Kidney (tissue), 14 donors: ENCODE results near the gene MOG. TPM values are rescaled to one million over a fixed set of nuclear protein-coding genes. Genes with fewer than 3 reads are reported as not detected.

Source experiments
- DNase-seq, 5 donors: peaks; one replicate each; pipeline ENCODE4 v3.0.0-alpha.2; 2013 to 2020
- FAIRE-seq: peaks from 2 replicates; lab custom pipeline; 2012; peaks lifted over from hg19 to GRCh38; lab: Jason Lieb, UNC
- H3K27ac ChIP-seq, 2 donors: one replicate each; pipeline ENCODE4 v1.7.0; 2013; ENCODE audit warnings: low read depth in 2 of 2, low read length in 2 of 2, inconsistent platforms in 1 of 2
- H3K27me3 ChIP-seq: one replicate; pipeline ENCODE4 v1.7.1; 2013; ENCODE audit warnings: low read length, inconsistent platforms; ENCODE audit not compliant: control insufficient read depth, insufficient read depth
- H3K36me3 ChIP-seq, 3 donors: one replicate each; pipeline versions ENCODE4 v1.7.0 to v1.7.1; 2013; ENCODE audit warnings: low read length in 3 of 3, control low read depth in 1 of 3, inconsistent platforms in 1 of 3; ENCODE audit not compliant: insufficient read depth in 3 of 3, control insufficient read depth in 2 of 3
- H3K4me1 ChIP-seq, 3 donors: one replicate each; pipeline versions ENCODE4 v1.7.0 to v1.7.1; 2013; ENCODE audit warnings: low read length in 3 of 3, inconsistent platforms in 1 of 3, low read depth in 1 of 3; ENCODE audit not compliant: control insufficient read depth in 2 of 3, insufficient read depth in 2 of 3
- H3K4me3 ChIP-seq, 3 donors: one replicate each; pipeline versions ENCODE4 v1.7.0 to v1.8.1; 2013; ENCODE audit warnings: low read length in 3 of 3, control low read depth in 1 of 3, inconsistent platforms in 1 of 3
- H3K9ac ChIP-seq, 3 donors: one replicate each; pipeline versions ENCODE4 v1.7.0 to v1.7.1; 2013; ENCODE audit warnings: low read length in 3 of 3, control low read depth in 1 of 3, inconsistent platforms in 1 of 3
- H3K9me3 ChIP-seq, 3 donors: one replicate each; pipeline versions ENCODE4 v1.7.0 to v1.7.1; 2013; ENCODE audit warnings: low read length in 3 of 3, control low read depth in 1 of 3, inconsistent platforms in 1 of 3; ENCODE audit not compliant: control insufficient read depth in 2 of 3, insufficient read depth in 1 of 3
- CTCF ChIP-seq: IDR thresholded peaks from 3 replicates; pipeline ENCODE4 v1.5.1; 2012; ENCODE audit warnings: mild to moderate bottlenecking, moderate library complexity, borderline replicate concordance; ENCODE audit not compliant: insufficient read depth; ENCODE audit errors: extremely low read depth
- intact Hi-C: fragments of 100-400 bp; cut with DNase I; formaldehyde crosslinking; loops from one replicate; pipeline ENCODE4 v1.11.1; 2022
- polyA plus RNA-seq: library from polyadenylated mRNA; stranded (reverse); fragments of 350-450 nt; fragmentation: Illumina TruSeq; extraction: RNeasy Lipid Tissue Mini Kit (QIAGEN cat#74804); gene quantifications from one replicate; pipeline ENCODE4 v1.2.3, GENCODE V29; 2014; ENCODE audit warnings: low read depth, low replicate concordance; ENCODE audit not compliant: insufficient read depth
- total RNA-seq: library from RNA; stranded (reverse); fragmentation: NEBNext Ultra II Directional; extraction: Animal tissue kit (Norgen Biotek cat#: 25700); gene quantifications from one replicate; pipeline ENCODE4 v1.2.1, GENCODE V29; 2021
- donor health status: control.
- donor health status: control.
- donor health status: control.
- donor health status: control.
- donor health status: control.
- donor health status: DM: yes; HTN: yes; CAD: no.
- donor health status: Normal renal cell carcinoma (clear cell type).

The MOG gene
- total and polyA plus RNA-seq, 2 donors from 2014 or later = not detected

DNA sequence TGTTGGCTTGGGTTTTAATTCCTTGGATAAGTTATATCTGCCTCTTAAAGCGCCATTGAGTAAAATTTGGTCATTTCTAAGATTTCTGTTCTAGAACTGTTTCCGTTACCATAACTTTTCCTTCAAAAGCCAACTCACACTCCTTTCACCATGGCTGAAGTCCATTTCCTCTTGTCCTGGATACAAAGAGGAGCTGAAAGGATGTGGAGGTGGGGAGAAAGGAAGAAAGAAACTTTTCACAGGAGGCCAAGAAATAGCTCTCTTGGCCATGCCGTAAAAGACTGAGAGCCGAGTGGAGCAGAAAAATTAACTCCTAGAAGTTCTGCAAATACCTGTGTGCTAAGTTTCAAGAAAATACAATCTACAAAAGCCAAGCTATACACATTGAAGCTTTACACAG lies 45.5 kb upstream of the MOG start:
- no peak for TF ChIP-seq CTCF
- FAIRE-seq (no peak), DNase-seq (no peak)
- H3K36me3 ChIP-seq = peaks cover 7 to 11% (median 8%) of the 10 kb centered on the region in 3 donors
- H3K27ac ChIP-seq = no peak overlapping the region
- intact Hi-C loops = no loop called here
- no peaks in the 10 kb centered on the region for H3K27me3 ChIP-seq
- no peaks in the 10 kb centered on the region for H3K4me1 ChIP-seq
- H3K9ac ChIP-seq = no peak overlapping the region
- no peaks in the 10 kb centered on the region for H3K9me3 ChIP-seq
- H3K4me3 ChIP-seq = no peak overlapping the region

DNA sequence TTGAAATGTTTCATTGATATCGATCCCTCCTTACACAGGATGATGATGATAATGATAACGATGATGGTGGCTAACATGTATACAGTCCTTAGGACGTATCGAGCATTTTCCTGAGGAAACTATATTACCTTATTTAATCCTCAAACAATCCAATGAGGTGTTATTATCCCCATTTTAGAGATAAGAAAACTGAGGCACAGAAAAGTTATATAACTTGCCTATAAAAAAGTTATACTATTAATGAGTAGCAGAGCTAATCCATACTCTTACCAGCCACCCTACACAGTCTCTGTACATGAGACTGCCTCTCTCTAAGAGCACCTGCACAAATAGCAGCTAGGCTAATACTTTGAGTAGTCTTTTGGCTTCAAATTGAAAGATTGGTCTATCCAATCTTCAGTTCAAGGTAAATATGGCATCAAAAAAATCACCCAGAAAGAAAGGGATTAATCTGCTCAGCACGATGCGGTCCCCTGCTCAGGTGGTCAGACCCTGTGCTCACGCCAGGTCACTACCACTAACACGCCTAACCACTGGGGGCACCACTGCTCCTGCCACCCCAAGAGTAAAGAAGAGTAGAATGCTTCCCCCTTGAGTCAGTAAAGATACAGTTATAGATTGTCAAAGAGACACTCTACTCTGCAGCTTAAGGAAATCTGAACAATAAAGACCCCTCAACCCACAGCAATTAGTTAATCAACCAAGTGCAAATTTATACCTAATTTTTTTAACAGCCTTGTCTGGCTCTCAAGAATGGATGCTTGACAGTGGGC lies 38.9 kb upstream of the MOG start:
- no peak for TF ChIP-seq CTCF
- H3K27me3 ChIP-seq = no peaks in the 10 kb centered on the region
- peaks cover 0 to 11% (median 0%) of the 10 kb centered on the region in 3 donors for H3K36me3 ChIP-seq
- no peak overlapping the region for H3K27ac ChIP-seq
- no peak overlapping the region for H3K9ac ChIP-seq
- H3K4me3 ChIP-seq = no peak overlapping the region
- H3K4me1 ChIP-seq = no peaks in the 10 kb centered on the region
- H3K9me3 ChIP-seq = no peaks in the 10 kb centered on the region
- FAIRE-seq = no peak
- intact Hi-C loops = no loop called here
- no peak for DNase-seq

DNA sequence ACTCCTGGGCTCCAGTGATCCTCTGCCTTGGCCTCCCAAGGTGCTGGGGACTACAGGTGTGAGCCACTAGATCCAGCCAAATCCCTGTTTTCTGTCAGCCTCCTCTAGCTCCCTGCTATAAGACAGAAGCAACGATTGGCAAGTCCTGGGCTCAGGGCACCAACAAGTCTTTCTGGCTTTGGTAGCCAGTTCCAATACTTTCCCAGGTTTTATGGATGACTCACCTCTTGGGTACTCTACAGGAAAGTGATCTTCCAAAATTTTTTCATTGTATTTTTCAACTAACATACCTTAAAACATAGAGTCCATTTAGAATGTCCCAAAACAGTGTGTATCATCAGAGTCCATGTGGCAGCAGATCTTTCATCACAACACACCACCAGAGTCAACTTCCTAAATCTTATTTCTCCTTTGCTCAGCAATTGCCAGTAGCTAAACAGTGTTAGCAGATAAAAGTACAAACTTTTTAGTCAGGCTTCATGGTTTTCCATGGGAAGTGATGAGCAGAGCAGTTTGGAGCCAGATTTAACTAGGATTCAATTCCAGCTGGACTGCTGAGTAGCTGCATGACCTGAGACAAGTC lies 37.2 kb upstream of the MOG start:
- Histone ChIP-seq H3K9me3 (no peaks in the 10 kb centered on the region), H3K36me3 (peaks cover 0 to 7% (median 0%) of the 10 kb centered on the region in 3 donors), H3K4me1 (no peaks in the 10 kb centered on the region), H3K27ac (no peak overlapping the region), H3K4me3 (no peak overlapping the region), H3K27me3 (no peaks in the 10 kb centered on the region), H3K9ac (no peak overlapping the region)
- intact Hi-C loops = no loop called here
- DNase-seq (no peak), FAIRE-seq (no peak)
- TF ChIP-seq CTCF = no peak
